ENCODE data around the gene ENPP3.
"Not testable (repeated sequence)": the region's sequence is repeated elsewhere in the genome, so short reads cannot be mapped to it uniquely, and the experiment has no call there.

Gene ENPP3

GRCh38 chr6:131739136-131739535 lies 102.0 kb downstream of the ENPP3 start:
- no peak for DNase-seq

- no peak for DNase-seq
Measured at GRCh38 chr6:131740161-131740560, 103.1 kb downstream of the ENPP3 start.

DNA sequence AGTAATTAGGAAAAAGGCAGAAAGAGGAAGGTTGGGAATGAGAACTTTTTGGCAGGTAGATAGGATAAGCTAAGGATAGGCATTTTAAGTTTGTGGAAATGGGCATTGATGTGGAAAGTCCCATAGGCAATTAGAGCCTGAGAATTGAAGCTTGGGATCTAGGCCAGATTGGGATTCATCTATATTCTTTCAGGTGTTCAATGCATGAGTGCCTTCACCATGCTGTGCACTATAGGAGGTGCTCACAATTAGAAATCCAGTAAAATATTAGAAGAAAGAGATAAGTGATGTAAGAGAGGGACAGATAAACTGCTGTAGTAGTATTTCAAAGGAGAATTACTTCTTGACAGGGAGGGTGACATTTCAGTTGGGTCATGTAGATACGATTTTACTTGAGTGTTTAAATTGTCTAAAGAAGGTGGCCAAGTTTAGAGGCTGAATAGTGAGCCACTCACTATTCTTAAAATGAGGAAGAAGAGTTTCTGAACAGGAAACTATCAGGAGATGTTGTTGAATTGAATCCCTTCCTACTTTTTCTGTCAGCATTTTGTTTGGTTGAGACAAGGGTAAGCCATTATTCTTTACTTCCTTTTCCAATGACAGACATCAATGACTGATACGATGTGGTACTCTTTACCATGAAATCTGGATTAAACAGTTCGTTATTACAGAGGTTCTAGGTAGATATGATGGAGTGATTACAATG lies 104.7 kb downstream of the ENPP3 start:
- DNase-seq = no peak

DNA sequence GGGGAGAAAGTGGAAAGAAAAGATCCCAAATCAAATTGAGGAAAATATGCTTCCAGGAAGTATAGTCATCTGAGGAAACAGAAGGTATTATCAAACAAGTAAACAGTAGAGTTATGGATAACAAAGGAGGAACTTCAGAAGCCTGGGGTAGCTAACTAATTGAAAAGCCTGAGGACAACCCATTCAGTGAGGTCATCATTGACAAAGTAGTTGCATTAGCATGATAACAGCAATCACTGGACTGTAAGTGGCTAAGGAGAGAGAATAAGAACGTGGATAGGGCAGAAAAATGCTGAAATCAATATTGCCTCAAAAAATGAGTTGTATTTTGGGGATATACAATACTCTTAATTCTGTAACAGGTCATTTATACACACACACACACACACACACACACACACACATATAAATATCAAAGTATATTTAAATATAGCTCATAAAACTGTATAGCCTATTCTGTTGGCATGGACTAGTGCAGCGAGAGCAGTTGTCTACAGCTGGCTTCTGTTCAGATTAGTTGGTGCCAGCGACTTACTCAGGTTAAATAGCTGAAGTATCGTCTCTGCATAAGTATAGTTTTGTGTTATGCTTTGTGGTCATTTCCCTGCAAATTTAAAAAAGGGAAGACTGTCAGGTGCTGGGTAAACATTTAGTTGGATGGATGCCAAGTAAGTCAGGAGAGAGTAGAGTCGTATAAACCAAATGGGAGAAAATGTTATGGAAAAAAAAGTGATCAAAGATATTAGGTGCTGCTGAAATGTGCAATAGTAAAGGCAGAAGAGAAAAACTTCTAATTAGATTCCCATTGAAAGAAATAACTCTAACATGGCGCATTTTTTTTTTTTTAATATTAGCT lies 107.6 kb downstream of the ENPP3 start:
- peak; percentile 65 for DNase-seq

DNA sequence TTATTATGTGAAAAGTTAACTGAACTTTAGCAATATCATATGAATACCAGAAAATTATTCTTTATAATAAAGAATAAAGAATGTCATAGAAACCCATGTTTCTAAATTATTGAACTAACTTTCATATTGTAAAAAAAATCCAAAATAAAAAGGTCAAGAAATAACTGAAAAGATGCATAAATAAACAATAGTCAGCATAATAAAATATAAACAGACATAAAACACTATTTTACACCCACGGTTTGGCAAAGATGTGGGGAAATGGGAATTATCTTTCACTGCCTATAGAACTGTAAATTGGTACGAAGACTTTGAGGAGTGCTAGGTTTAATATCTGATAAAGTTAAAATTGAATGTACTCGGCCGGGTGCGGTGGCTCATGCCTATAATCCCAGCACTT lies 108.4 kb downstream of the ENPP3 start:
- DNase-seq = no peak

DNA sequence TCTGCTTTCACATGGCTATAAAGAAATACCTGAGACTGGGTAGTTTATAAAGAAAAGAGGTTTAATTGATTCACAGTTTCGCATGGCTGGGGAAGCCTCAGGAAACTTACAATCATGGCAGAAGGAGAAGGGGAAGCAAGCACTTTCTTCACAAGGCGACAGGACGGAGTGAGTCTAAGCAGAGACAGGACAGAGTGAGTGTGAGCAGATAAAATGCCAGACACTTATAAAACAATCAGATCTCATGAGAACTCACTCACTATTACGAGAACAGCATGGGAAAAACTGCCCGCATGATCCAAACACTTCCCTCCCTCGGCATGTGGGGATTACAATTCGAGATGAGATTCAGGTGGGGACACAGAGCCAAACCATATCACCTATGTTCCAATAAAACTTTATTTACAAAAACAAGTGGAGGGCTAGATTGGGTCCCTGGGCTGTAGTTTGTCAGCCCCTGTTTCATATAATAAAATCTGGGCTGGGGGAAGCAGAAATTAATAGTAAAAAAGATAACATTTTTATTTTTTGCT lies 110.8 kb downstream of the ENPP3 start:
- no peak for DNase-seq

- DNase-seq = no peak
Measured at GRCh38 chr6:131749023-131749422, 111.9 kb downstream of the ENPP3 start.

DNA sequence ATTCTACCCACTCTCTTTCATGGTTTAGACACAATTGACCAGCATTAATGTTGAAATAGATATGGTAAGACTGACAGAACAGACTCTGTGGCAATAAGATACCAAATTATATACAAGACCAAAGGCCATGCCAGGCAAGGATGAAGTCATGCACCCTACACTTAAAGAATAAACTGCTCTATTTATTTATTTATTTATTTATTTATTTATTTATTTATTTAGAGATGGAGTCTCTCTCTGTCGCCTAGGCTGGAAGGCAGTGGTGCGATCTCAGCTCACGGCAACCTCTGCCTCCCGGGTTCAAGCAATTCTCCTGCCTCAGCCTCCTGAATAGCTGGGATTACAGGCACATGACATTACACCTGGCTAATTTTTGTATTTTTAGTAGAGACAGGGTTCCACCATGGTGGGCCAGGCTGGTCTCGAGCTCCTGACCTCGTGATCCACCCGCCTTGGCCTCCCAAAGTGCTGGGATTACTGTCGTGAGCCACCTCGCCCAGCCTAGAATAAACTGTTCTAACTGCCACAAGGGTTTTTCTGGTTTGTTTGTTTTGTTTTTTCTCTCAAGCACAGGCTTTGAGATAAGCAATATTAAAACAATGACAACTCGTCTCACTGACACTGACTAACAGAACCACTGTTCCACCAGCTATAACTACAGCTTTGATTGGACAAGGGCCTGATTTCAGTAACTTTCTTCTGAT lies 114.1 kb downstream of the ENPP3 start:
- DNase-seq = not testable (repeated sequence)

GRCh38 chr6:131754088-131754487 lies 117.0 kb downstream of the ENPP3 start:
- DNase-seq = no peak

GRCh38 chr6:131754715-131755567 lies 117.8 kb downstream of the ENPP3 start:
- DNase-seq = no peak

DNA sequence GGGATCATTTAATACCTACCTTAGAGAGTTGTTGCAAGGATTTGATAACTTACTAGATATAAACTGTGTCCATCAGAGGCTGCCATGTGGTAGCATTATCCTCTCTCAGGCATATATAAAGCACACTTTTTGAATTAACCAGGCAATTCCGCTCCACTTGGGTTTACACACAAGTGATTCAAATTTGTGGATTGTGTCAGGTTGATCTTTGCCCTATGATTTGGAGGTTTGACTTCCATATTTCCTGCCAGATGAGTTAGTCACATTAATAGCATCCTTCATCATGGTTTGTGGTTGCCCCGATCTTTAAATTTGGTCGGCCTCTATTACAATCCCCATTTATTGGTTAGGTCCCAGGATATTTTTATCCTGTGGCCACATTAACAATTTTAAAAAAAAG lies 118.5 kb downstream of the ENPP3 start:
- no peak for DNase-seq

DNA sequence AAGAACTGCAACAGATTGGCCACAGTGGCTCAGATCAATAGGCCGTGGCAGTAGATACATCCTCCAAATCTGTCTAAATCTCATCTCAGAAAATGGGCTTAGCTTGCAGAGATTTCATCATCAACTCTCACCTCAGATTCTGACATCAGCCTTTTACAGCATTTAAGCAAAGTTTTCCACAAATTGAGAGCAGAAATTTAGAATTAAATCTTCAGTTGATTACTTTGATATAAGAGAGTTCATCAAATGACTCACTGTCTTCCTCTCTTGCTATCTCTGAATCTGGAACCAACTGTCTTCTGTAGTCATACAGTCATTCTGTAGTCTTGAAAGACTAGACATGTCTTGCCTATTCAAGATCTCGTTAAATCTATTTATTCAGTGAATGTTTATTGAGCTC lies 118.9 kb downstream of the ENPP3 start:
- DNase-seq = no peak

GRCh38 chr6:131758920-131759319 lies 121.8 kb downstream of the ENPP3 start:
- DNase-seq = no peak

DNA sequence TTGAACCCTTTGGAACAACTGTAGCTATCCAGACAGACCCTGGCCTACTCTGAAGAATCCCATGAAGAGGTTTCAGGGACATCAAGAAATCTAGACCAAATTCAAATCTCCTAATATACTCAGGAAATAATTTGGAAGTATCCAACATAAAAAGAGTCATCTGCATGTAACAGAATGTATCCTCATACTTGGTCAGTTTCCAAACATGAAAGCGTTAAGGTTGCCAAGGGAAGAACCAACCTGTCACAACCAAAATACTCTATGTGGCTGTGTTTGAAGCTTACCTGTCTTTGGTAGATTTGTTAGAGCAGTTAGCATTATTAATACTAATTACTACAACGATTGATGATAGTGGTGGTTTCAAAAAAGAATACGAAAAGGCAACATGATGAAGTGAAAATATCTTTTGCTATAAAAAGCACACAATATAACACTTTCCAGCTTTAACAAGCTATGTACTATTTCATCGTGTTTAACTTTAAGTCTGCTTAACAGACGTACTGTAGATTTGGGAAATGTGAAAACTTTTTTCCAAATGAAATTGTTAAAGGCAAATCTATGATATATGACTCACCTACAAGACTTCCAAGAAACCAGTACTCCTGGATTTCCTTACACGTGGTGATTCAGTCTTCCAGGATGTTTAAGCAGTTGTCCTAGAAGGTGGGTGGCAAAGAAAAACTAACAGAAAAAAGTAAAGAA lies 124.1 kb downstream of the ENPP3 start:
- no peak for DNase-seq

DNA sequence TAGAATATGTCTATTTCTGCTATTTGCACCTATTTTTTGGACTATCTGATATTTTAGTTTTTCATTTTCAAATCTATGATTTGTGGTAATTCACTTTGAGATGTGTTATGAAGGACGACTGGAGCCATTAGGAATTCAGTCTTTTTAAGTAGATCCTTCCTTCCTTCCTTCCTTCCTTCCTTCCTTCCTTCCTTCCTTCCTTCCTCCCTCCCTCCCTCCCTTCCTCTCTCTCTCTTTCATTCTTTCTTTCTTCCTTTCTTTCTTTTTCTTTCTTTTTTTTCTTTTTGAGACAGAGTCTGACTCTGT lies 124.6 kb downstream of the ENPP3 start:
- DNase-seq = no peak

GRCh38 chr6:131762984-131763383 lies 125.9 kb downstream of the ENPP3 start:
- DNase-seq = no peak

DNA sequence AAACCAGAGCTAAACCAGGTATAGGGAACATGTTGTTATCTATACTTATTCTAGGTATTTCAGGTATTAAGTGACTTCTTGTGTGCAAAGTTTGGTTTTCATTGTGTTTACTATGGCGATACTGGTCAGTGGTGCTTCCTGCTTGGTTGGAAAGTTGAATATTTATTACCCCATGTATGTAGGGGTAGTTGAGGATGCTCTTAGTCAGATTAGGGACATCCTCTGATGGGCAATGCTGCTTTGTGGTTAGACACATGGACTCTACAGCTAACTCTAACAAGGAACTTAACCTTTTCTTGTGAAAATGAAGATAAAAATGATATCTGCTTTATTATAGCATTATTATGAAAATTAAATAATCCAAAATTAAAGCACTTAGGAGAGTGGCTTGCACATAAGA lies 126.6 kb downstream of the ENPP3 start:
- no peak for DNase-seq

- no peak for DNase-seq
Measured at GRCh38 chr6:131764350-131764749, 127.2 kb downstream of the ENPP3 start.

- DNase-seq = no peak
Measured at GRCh38 chr6:131765081-131765803, 128.1 kb downstream of the ENPP3 start.

GRCh38 chr6:131765804-131766135 lies 128.7 kb downstream of the ENPP3 start:
- no peak for DNase-seq

DNA sequence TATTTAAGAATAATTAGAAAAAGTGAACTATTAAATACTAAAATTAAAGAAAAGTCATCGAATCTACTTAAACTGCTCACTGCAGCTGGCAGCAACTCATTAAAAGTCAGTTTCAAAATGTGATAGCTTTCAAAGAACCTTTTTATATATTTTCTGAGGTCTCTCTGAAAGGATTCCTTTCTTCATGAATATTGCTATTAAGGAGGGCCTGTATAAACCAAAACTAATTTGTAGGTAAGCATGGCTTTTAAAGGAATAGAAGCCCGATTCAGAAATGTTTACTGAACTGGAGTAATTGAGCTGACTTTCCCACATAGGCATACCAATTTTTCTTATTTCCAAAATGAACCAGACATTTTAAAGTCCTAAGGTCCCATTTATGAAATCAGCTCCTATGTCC lies 129.5 kb downstream of the ENPP3 start:
- DNase-seq = no peak

GRCh38 chr6:131768964-131769363 lies 131.9 kb downstream of the ENPP3 start:
- no peak for DNase-seq
